Stomach (tissue), 4 donors: Measurements from ENCODE around the gene UBR7.
"Not testable (repeated sequence)": the region's sequence is repeated elsewhere in the genome, so short reads cannot be mapped to it uniquely, and the experiment has no call there.

Experiments
- EP300 ChIP-seq: sonication (generic); formaldehyde crosslinking; IDR thresholded peaks from one replicate; pipeline ENCODE4 v1.6.1; 2017; ENCODE audit warnings: antibody characterized with exemption
- POLR2AphosphoS5 ChIP-seq, 3 donors: sonication (generic); formaldehyde crosslinking; IDR thresholded peaks; one replicate each; pipeline ENCODE4 v1.6.1; 2016; ENCODE audit warnings: antibody characterized with exemption in 3 of 3

DNA sequence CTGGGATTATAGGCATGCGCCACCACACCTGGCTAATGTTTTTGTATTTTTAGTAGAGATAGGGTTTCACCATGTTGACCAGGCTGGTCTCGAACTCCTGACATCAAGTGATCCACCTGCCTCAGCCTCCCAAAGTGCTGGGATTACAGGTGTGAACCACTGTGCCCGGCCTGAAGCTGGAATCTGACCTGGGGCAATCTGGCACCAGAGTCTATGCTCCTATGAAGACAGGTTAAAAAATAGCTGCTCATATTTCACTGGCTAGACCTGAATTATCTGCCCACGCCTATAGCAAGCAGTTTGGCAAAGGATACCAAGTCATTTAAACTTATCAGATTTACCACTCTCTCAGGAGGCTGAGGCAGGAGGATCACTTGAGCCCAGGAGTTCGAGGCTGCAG lies 32.3 kb upstream of the UBR7 start:
- not testable (repeated sequence) for TF ChIP-seq POLR2AphosphoS5 (IDR thresholded peaks at IDR 0.05); EP300
